OCI-LY7 (cell line): Measurements from ENCODE around the gene MAML3. TPM values are rescaled to one million over a fixed set of nuclear protein-coding genes. Genes with fewer than 3 reads are reported as not detected.

ENCODE experiments used
- BruUV-seq: library from RNA; stranded (reverse); fragments of 400-500 nt; replicated peaks from 2 replicates; lab custom pipeline; 2021; lab: Mats Ljungman, UMichigan
- CTCF ChIA-PET: fragments of 300-600 bp; sonication (Branson Sonifier 250); formaldehyde crosslinking; loops from one replicate; lab custom pipeline; 2022; ENCODE audit warnings: antibody characterized with exemption; ENCODE audit not compliant: unreplicated experiment; lab: Charles Lee
- POLR2A ChIA-PET: fragments of 300-600 bp; sonication (Branson Sonifier 250); formaldehyde crosslinking; loops from one replicate; lab custom pipeline; 2022; ENCODE audit warnings: antibody characterized with exemption; lab: Charles Lee
- DNase-seq: peaks from one replicate; pipeline ENCODE4 v3.0.0-alpha.2; 2015; ENCODE audit warnings: low spot score
- H2AFZ ChIP-seq: fragments of 200-600 bp; sonication (generic), shearing (Covaris generic); 2 replicates; pipeline ENCODE4 v1.6.1; 2014; ENCODE audit warnings: mild to moderate bottlenecking, antibody characterized with exemption, low read length, moderate library complexity
- H3K27ac ChIP-seq: fragments of 200-600 bp; sonication (generic); 2 replicates; pipeline ENCODE4 v1.5.1; 2014; ENCODE audit warnings: mixed run types, low read depth, mild to moderate bottlenecking, moderate library complexity, low read length, inconsistent platforms; ENCODE audit not compliant: poor library complexity, severe bottlenecking
- H3K36me3 ChIP-seq: fragments of 200-600 bp; sonication (generic); 2 replicates; pipeline ENCODE4 v1.6.1; 2014; ENCODE audit warnings: mild to moderate bottlenecking, antibody characterized with exemption, low read length, moderate library complexity, mixed read lengths; ENCODE audit not compliant: insufficient read depth
- H3K4me1 ChIP-seq: fragments of 200-600 bp; sonication (generic); 2 replicates; pipeline ENCODE4 v1.5.1; 2014; ENCODE audit warnings: mild to moderate bottlenecking, low read length; ENCODE audit not compliant: insufficient read depth, poor library complexity, severe bottlenecking
- H3K4me2 ChIP-seq: fragments of 200-600 bp; sonication (generic); 2 replicates; pipeline ENCODE4 v1.6.1; 2014; ENCODE audit warnings: mild to moderate bottlenecking, low read length
- H3K4me3 ChIP-seq: fragments of 200-600 bp; sonication (generic); 2 replicates; pipeline ENCODE4 v1.5.1; 2014; ENCODE audit warnings: mild to moderate bottlenecking, low read depth, low read length; ENCODE audit not compliant: poor library complexity, severe bottlenecking
- H3K79me2 ChIP-seq: fragments of 200-600 bp; sonication (generic); 2 replicates; pipeline ENCODE4 v1.6.1; 2016; ENCODE audit warnings: low read depth, mild to moderate bottlenecking, low read length, moderate library complexity, mixed read lengths; ENCODE audit not compliant: insufficient read depth
- H3K9me2 ChIP-seq: fragments of 200-600 bp; sonication (generic); 2 replicates; pipeline ENCODE4 v1.6.1; 2016; ENCODE audit warnings: mild to moderate bottlenecking, low read length, mixed read lengths; ENCODE audit not compliant: insufficient read depth
- H3K9me3 ChIP-seq: fragments of 200-600 bp; sonication (generic); 2 replicates; pipeline ENCODE4 v1.6.1; 2014; ENCODE audit warnings: mild to moderate bottlenecking, mixed run types, low read length, mixed read lengths
- H4K20me1 ChIP-seq: fragments of 200-600 bp; sonication (generic); 2 replicates; pipeline ENCODE4 v1.6.1; 2014; ENCODE audit warnings: mild to moderate bottlenecking, antibody characterized with exemption, low read length, moderate library complexity, mixed read lengths; ENCODE audit not compliant: insufficient read depth
- CTCF ChIP-seq: fragments of 200-600 bp; sonication (generic); conservative IDR thresholded peaks from 2 replicates; pipeline ENCODE4 v1.5.1; 2014; ENCODE audit warnings: mild to moderate bottlenecking, antibody characterized with exemption, low read length, moderate library complexity, mixed read lengths
- EZH2phosphoT487 ChIP-seq: fragments of 200-600 bp; sonication (generic); IDR thresholded peaks from 2 replicates; pipeline ENCODE4 v1.6.1; 2018; ENCODE audit warnings: low read depth, borderline replicate concordance, mild to moderate bottlenecking, mixed run types, antibody characterized with exemption, low read length, moderate library complexity, mixed read lengths
- intact Hi-C: fragments of 100-400 bp; cut with micrococcal nuclease; formaldehyde crosslinking; loops from one replicate; pipeline ENCODE4 v1.10.0; 2022; ENCODE audit not compliant: unreplicated experiment
- total RNA-seq, 2 experiments: library from RNA; depleted of rRNA in 1 of 2; stranded (reverse); fragments of >200 nt in 1 of 2; shearing (Covaris generic) in 1 of 2; gene quantifications; 2 replicates each; pipeline ENCODE4 v1.2.3, GENCODE V29; 2014 to 2022

Gene MAML3
- total RNA-seq, 2 experiments from 2014 or later, result 0.80 to 1.2 TPM

- POLR2A ChIA-PET, result no interaction called here
- intact Hi-C loops, result no loop called here
- no peak for TF ChIP-seq CTCF
- TF ChIP-seq EZH2phosphoT487, result no peak
- Histone ChIP-seq H3K4me1 (peaks cover 15% of the 10 kb centered on the region), H3K79me2 (no peaks in the 10 kb centered on the region), H3K27ac (no peak overlapping the region), H4K20me1 (no peaks in the 10 kb centered on the region), H3K9me3 (no peaks in the 10 kb centered on the region), H3K36me3 (no peaks in the 10 kb centered on the region), H2AFZ (no peak overlapping the region), H3K4me2 (no peak overlapping the region), H3K9me2 (no peaks in the 10 kb centered on the region), H3K4me3 (no peak overlapping the region)
- CTCF ChIA-PET, result no interaction called here
- no peak for DNase-seq
- no TSS peak for BruUV-seq
Measured at GRCh38 chr4:139768366-139768765, 385.6 kb downstream of the MAML3 start.

- Histone ChIP-seq H3K79me2 (no peaks in the 10 kb centered on the region), H3K9me2 (no peaks in the 10 kb centered on the region), H3K9me3 (no peaks in the 10 kb centered on the region), H3K27ac (no peak overlapping the region), H3K4me3 (no peak overlapping the region), H4K20me1 (no peaks in the 10 kb centered on the region), H3K36me3 (no peaks in the 10 kb centered on the region), H3K4me2 (no peak overlapping the region), H3K4me1 (peaks cover 18% of the 10 kb centered on the region), H2AFZ (no peak overlapping the region)
- intact Hi-C loops, result no loop called here
- no peak for DNase-seq
- BruUV-seq, result no TSS peak
- no peak for TF ChIP-seq CTCF
- no peak for TF ChIP-seq EZH2phosphoT487
- ChIA-PET CTCF (no interaction called here), POLR2A (interaction anchor here (0.8 kb wide), 1 partner anchor 253 kb away, joined by 3 read pairs; no protein-coding TSS in a partner anchor)
Measured at GRCh38 chr4:139767585-139767984, 386.4 kb downstream of the MAML3 start.

GRCh38 chr4:139767168-139767567 is 386.8 kb downstream of the MAML3 start:
- DNase-seq, result no peak
- ChIA-PET POLR2A (interaction anchor here (0.8 kb wide), 1 partner anchor 254 kb away, joined by 3 read pairs; no protein-coding TSS in a partner anchor), CTCF (no interaction called here)
- Histone ChIP-seq H4K20me1 (no peaks in the 10 kb centered on the region), H3K9me3 (no peaks in the 10 kb centered on the region), H2AFZ (no peak overlapping the region), H3K4me1 (peaks cover 18% of the 10 kb centered on the region), H3K4me3 (no peak overlapping the region), H3K27ac (no peak overlapping the region), H3K9me2 (no peaks in the 10 kb centered on the region), H3K36me3 (no peaks in the 10 kb centered on the region), H3K4me2 (no peak overlapping the region), H3K79me2 (no peaks in the 10 kb centered on the region)
- TF ChIP-seq CTCF (no peak), EZH2phosphoT487 (no peak)
- no TSS peak for BruUV-seq
- intact Hi-C loops, result no loop called here
